H1 (cell line): ENCODE measurements around the gene SYT13. TPM values are rescaled to one million over a fixed set of nuclear protein-coding genes. Genes with fewer than 3 reads are reported as not detected.
A peak's percentile ranks its signal among the peaks of the same experiment; 100 is the strongest.

Experiments used
- ASH2L ChIP-seq: fragments of 200-600, 300-600 bp; sonication (generic); IDR thresholded peaks from one replicate; pipeline ENCODE4 v1.7.1; 2017; ENCODE audit warnings: low read length
- CBX5 ChIP-seq: fragments of 300-800, 300-1000 bp; sonication (generic); IDR thresholded peaks from 2 replicates; pipeline ENCODE4 v1.7.1; 2016; ENCODE audit warnings: antibody characterized with exemption, low read length, low read depth
- CHD7 ChIP-seq: fragments of 300-600 bp; sonication (generic); IDR thresholded peaks from 2 replicates; pipeline ENCODE4 v1.7.1; 2012; ENCODE audit warnings: low read length, moderate library complexity, mild to moderate bottlenecking, inconsistent platforms; ENCODE audit not compliant: insufficient replicate concordance
- KDM5A ChIP-seq: fragments of 200-600 bp; IDR thresholded peaks from 2 replicates; pipeline ENCODE4 v1.7.1; 2012; ENCODE audit warnings: mild to moderate bottlenecking, low read length, inconsistent platforms, mixed read lengths
- POLR2AphosphoS5 ChIP-seq: IDR thresholded peaks from 2 replicates; pipeline ENCODE4 v1.6.1; 2011; ENCODE audit warnings: low read depth, low read length
- RBBP5 ChIP-seq: IDR thresholded peaks from 2 replicates; pipeline ENCODE4 v1.7.1; 2012; ENCODE audit warnings: low read depth, mild to moderate bottlenecking, inconsistent platforms, low read length, moderate library complexity, borderline replicate concordance
- SAP30 ChIP-seq: fragments of 300-600 bp; sonication (generic); IDR thresholded peaks from 2 replicates; pipeline ENCODE4 v1.7.1; 2012; ENCODE audit warnings: low read length, moderate library complexity, mild to moderate bottlenecking, inconsistent platforms; ENCODE audit not compliant: insufficient read depth, insufficient replicate concordance
- TBP ChIP-seq: IDR thresholded peaks from 2 replicates; pipeline ENCODE4 v1.6.1; 2011; ENCODE audit warnings: low read depth, low read length, improper control_type of control experiment
- polyA plus RNA-seq, 7 experiments: library from polyadenylated mRNA; depleted of rRNA in 3 of 7; stranded (reverse) in 5 of 7; unstranded in 2 of 7; fragments of >200 nt in 5 of 7; fragments of 200-250 nt in 2 of 7; gene quantifications; 1 replicate in 5 of 7; 2 replicates in 1 of 7; 4 replicates in 1 of 7; pipeline versions ENCODE4 v1.2.1 to v1.2.3, GENCODE V29; 2011 to 2013; ENCODE audit warnings: missing spikeins in 2 of 7, mixed read lengths in 2 of 7
- total RNA-seq: library from RNA; stranded (reverse); fragmentation: NEBNext Ultra II Directional; extraction: Animal tissue kit (Norgen Biotek cat#: 25700); gene quantifications from 2 replicates; pipeline ENCODE4 v1.2.1, GENCODE V29; 2021

Gene SYT13
- total and polyA plus RNA-seq, 2 of the 8 experiments (the other 6 are each of a cell fraction or from before 2014, with no cell fraction given), result 4.8 to 13.2 TPM

- TF ChIP-seq CHD7 (no peak), CBX5 (no peak), SAP30 (no peak), RBBP5 (no peak), POLR2AphosphoS5 (no peak), ASH2L (peak; percentile 70), KDM5A (no peak), TBP (peak; percentile 97)
- TF ChIP-seq, all 59 proteins: peak for 6
Measured at GRCh38 chr11:45298718-45299117, 12.6 kb upstream of the SYT13 start (continued).
